H1 (cell line): ENCODE measurements around the gene TANC1. TPM values are rescaled to one million over a fixed set of nuclear protein-coding genes. Genes with fewer than 3 reads are reported as not detected.

Experiments
- CHD7 ChIP-seq: fragments of 300-600 bp; sonication (generic); IDR thresholded peaks from 2 replicates; pipeline ENCODE4 v1.7.1; 2012; ENCODE audit warnings: low read length, moderate library complexity, mild to moderate bottlenecking, inconsistent platforms; ENCODE audit not compliant: insufficient replicate concordance
- polyA plus RNA-seq, 7 experiments: library from polyadenylated mRNA; depleted of rRNA in 3 of 7; stranded (reverse) in 5 of 7; unstranded in 2 of 7; fragments of >200 nt in 5 of 7; fragments of 200-250 nt in 2 of 7; gene quantifications; 1 replicate in 5 of 7; 2 replicates in 1 of 7; 4 replicates in 1 of 7; pipeline versions ENCODE4 v1.2.1 to v1.2.3, GENCODE V29; 2011 to 2013; ENCODE audit warnings: missing spikeins in 2 of 7, mixed read lengths in 2 of 7
- total RNA-seq: library from RNA; stranded (reverse); fragmentation: NEBNext Ultra II Directional; extraction: Animal tissue kit (Norgen Biotek cat#: 25700); gene quantifications from 2 replicates; pipeline ENCODE4 v1.2.1, GENCODE V29; 2021

TANC1 gene
- total and polyA plus RNA-seq, 2 of the 8 experiments (the other 6 are each of a cell fraction or from before 2014, with no cell fraction given), result 4.1 to 7.6 TPM

GRCh38 chr2:159177357-159177756 lies 208.9 kb downstream of the TANC1 start (continued):
- TF ChIP-seq CHD7, result no peak
